Activated naive CD8-positive, alpha-beta T cell (primary cell): ENCODE measurements around the gene TNRC18.

Experiments
- H3K27ac Mint-ChIP-seq: one replicate; pipeline ENCODE4 v1.8.0; 2021; ENCODE audit warnings: mixed read lengths
- H3K27me3 Mint-ChIP-seq: one replicate; pipeline ENCODE4 v1.8.0; 2021; ENCODE audit warnings: mixed read lengths
- H3K36me3 Mint-ChIP-seq: one replicate; pipeline ENCODE4 v1.8.0; 2021; ENCODE audit warnings: mixed read lengths
- H3K4me1 Mint-ChIP-seq: one replicate; pipeline ENCODE4 v1.8.0; 2021; ENCODE audit warnings: low read depth, mixed read lengths
- H3K4me3 Mint-ChIP-seq: one replicate; pipeline ENCODE4 v1.8.0; 2021; ENCODE audit warnings: mild to moderate bottlenecking, mixed read lengths
- H3K9me3 Mint-ChIP-seq: one replicate; pipeline ENCODE4 v1.8.0; 2021; ENCODE audit warnings: low read depth, mixed read lengths

Gene TNRC18

DNA sequence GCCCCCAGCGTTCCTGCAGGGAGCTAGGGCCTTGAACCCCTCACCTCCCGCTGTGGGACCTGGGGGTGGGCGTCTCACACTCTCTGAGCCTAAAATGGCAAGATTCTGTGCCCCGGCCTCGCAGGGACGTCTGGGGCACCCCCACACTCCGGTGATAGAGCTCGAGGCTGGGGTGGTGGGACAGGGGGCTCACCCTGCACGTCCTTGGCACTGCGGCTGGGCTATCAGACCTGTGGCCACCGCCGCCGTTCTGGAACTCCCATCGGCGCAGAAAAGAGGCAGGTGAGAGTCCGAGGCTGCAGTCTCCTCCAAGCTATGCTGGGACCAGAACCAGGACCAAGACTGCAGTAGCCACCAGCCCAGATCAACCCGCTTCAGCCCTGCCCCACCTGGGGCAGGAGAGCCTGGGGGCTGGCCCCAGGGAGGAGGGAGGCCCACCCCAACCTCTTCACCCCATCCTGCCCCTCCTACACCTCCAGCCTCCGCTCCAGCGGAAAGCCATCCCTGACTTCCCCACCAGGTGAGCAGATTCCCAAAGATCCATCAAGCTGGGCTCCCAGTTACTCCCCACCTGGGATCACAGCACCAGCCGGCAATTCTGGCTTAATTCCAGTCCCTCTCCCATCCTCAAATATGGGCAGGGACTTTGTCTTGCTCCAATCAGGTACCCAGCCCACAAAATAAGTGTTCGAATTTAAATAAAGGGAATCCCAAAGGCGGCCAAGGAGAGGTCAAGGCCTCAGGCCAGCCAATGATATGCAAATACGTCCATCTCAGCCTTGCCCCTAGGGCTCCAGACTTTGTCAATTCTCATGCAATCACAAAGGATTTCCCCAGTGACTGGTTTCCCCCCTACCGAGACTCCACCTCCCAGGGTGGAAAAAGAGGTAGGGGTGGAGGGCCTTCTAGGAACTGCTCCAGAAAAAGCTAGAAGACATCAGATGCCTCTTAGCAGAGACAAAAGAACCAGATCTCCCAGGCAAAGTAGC is 16.4 kb downstream of the TNRC18 start:
- H3K27me3 Mint-ChIP-seq = peaks cover 2% of the 10 kb centered on the region
- H3K27ac Mint-ChIP-seq = no peak overlapping the region

DNA sequence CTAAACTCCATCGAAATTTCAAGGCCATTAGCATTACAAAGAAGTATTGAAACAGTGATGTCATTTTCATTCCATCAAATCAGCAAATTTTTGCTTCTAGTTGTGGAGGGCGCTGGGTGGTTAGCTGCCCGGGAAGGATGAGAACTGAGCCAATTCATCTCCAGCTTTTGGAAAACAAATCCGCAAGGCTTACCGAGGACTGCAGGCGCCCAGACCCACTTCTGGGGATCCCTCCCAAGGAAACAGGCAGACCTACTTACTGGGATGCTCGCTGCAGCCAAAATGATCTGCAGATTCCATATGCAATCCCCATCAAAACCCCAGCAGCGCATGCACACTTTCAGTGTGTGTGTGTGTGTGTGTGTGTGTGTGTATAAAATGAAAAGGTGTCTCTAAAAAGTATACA is 19.2 kb downstream of the TNRC18 start:
- no peak overlapping the region for H3K4me3 Mint-ChIP-seq
- no peaks in the 10 kb centered on the region for H3K9me3 Mint-ChIP-seq
- peaks cover 2% of the 10 kb centered on the region for H3K27me3 Mint-ChIP-seq
- H3K36me3 Mint-ChIP-seq = no peaks in the 10 kb centered on the region
- no peak overlapping the region for H3K27ac Mint-ChIP-seq
- no peaks in the 10 kb centered on the region for H3K4me1 Mint-ChIP-seq

More for the DNA sequence above, 16.4 kb downstream of the TNRC18 start:
- Mint-ChIP-seq H3K9me3 (no peaks in the 10 kb centered on the region), H3K4me3 (no peak overlapping the region), H3K36me3 (no peaks in the 10 kb centered on the region), H3K4me1 (no peaks in the 10 kb centered on the region)

DNA sequence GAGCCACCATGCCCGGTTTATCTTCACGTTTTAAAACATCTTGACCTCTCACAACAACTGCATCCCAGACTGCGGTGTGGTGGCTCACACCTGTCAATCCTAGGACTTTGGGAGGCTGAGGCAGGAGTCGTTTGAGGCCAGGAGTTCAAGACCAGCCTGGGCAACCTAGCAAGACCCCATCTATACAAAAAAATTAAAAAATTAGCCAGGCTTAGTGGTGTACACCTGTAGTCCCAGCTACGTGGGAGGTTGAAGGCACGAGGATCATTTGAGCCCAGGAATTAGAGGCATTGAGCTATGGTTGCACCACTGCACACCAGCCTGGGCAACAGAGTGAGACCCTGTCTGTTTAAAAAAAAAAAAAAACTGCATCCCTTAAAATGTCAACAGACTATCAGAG is 20.2 kb downstream of the TNRC18 start:
- H3K4me3 Mint-ChIP-seq = no peak overlapping the region
- no peaks in the 10 kb centered on the region for H3K4me1 Mint-ChIP-seq
- H3K27me3 Mint-ChIP-seq = peaks cover 2% of the 10 kb centered on the region
- H3K36me3 Mint-ChIP-seq = no peaks in the 10 kb centered on the region
- H3K9me3 Mint-ChIP-seq = no peaks in the 10 kb centered on the region
- H3K27ac Mint-ChIP-seq = no peak overlapping the region

DNA sequence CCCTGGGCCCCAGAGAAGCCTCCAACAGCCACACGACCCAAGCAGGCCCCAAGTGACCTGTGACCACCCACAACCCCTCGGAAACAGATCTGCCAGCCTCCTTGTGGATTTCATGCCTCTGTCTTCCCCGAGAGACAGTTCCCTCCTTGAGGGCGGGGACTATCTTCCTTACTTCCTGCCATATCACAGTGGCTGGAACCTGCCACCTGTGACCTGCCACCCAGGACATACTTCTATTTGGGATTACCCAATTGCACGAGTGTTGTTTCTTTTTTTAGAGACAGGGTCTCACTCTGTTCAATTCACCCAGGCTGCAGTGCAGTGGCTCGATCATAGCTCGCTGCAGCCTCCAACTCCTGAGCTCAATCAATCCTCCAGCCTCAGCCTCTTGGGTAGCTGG is 25.9 kb downstream of the TNRC18 start:
- Mint-ChIP-seq H3K4me3 (peak overlapping the region; percentile 82), H3K27me3 (no peaks in the 10 kb centered on the region), H3K36me3 (peaks cover 3% of the 10 kb centered on the region), H3K9me3 (no peaks in the 10 kb centered on the region), H3K4me1 (peaks cover 27% of the 10 kb centered on the region), H3K27ac (peak overlapping the region; percentile 92)

DNA sequence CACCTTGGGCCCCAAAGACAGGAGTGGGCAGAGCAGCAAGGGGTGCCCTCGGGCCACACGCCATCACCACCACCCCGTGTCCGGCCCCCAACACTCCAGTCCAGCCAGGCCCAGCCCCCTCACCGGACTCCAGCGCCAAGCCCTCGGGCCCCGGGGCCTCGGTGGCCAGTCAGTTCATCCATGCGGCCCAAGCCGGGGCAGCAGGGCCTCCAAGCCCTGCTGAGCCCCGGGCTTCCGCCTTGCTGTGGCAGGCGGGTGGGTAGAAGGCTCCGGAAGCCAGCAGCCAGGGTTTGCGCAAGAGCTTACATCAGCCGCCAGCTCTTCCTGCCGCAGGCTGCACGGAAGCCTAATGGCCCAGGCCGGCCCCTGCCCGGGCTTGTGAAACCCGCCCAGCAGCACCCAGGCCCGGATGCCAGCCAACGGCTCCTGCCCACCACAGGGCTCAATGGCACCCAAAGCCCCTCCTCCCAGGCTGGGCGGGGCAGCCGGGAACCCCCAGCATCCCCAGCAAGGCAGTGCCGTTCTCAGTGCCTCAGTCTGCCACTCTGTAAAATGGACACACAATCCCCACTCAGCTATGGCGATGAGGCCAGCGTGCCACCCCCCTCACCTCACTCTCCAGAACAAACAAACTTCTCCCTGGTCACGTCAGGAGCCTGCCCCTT is 26.5 kb downstream of the TNRC18 start:
- peaks cover 3% of the 10 kb centered on the region for H3K36me3 Mint-ChIP-seq
- peak overlapping the region; percentile 92 for H3K27ac Mint-ChIP-seq
- H3K27me3 Mint-ChIP-seq = no peaks in the 10 kb centered on the region
- H3K9me3 Mint-ChIP-seq = no peaks in the 10 kb centered on the region
- H3K4me1 Mint-ChIP-seq = peaks cover 27% of the 10 kb centered on the region
- H3K4me3 Mint-ChIP-seq = peak overlapping the region; percentile 82

DNA sequence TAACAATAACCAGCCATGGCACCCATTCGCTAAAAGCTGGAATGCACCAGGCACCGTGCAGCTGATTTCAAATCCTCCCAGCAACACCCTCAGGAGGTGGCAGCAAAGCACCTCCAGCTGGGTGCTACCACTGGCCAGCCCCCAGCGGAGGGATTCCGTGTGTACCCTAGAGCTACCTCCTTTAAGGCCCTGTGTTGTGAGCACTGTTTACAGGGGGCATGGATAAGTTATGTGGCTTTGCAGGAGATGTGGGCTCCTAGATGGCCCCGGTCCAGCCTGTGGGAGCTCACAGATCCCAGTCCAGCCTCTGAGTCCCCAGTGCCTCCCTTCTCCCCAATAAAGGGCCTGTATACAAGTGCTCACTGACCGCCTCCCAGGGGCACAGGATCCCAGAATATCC is 27.1 kb downstream of the TNRC18 start:
- H3K9me3 Mint-ChIP-seq = no peaks in the 10 kb centered on the region
- H3K27me3 Mint-ChIP-seq = no peaks in the 10 kb centered on the region
- peak overlapping the region; percentile 79 for H3K27ac Mint-ChIP-seq
- H3K4me3 Mint-ChIP-seq = peak overlapping the region; percentile 82
- peaks cover 27% of the 10 kb centered on the region for H3K4me1 Mint-ChIP-seq
- peaks cover 3% of the 10 kb centered on the region for H3K36me3 Mint-ChIP-seq

DNA sequence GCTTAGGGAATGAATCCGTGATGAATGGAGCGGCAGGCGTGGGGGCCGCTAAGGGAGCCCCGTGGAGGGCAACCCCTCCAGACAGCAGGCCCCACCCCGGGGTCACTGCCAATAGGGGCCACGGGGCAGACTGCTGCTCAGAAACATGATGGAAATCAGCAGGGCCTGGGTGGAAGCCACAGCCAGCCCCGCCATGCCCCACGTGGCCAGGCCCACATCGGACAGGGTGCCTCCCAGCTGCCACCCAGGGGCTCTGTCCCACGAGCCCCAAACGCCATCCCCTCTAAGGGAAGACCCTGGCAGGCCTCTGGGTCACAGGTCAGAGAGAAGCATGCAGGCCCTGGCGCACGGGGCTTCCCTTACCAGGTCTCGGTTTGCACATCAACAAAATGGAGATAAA is 28.4 kb downstream of the TNRC18 start:
- Mint-ChIP-seq H3K4me1 (peaks cover 27% of the 10 kb centered on the region), H3K36me3 (peaks cover 3% of the 10 kb centered on the region), H3K27me3 (no peaks in the 10 kb centered on the region), H3K9me3 (no peaks in the 10 kb centered on the region), H3K27ac (peak overlapping the region; percentile 22), H3K4me3 (peak overlapping the region; percentile 82)

DNA sequence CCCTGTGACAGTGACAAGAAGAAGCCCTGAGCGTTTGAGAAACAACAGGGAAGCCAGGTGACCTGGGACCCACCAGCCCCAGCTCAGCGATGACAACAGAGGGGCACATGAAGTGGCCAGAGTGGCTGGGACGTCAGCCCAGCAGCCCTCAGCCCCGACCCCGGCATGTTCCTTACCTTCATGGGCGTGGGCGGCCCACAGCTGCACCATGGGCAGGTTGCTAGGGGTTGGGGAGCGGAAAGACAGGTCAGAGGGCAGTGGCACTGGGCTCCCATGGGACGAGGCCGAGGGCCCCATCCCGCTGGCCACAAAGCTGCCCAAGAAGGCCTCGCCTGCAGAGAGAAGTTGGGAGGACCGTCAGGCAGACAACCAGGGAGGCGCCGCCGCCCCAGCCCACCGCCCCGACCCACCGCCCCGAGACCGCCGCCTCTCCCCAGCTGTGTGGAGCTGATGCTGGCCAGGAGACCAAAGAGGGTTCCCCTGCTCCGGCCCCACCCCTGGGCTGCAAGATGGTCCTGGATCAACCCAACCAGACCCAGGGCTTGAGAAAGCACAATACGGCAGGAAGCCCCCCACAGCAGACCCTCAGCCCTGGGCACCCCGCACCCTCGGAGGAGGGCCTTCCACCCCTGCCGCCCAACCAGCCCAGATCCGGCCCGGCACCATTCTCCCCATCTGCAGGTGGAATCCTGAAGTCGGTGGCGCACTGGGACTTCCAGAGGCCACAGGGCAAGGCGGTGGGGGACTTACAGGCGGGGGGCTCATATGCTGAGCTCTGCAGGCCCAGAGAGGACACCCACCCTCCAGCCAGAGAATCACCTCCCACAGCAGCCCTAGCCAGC is 29.1 kb downstream of the TNRC18 start:
- no peak overlapping the region for H3K27ac Mint-ChIP-seq
- H3K36me3 Mint-ChIP-seq = peaks cover 3% of the 10 kb centered on the region
- no peaks in the 10 kb centered on the region for H3K9me3 Mint-ChIP-seq
- H3K27me3 Mint-ChIP-seq = no peaks in the 10 kb centered on the region
- peak overlapping the region; percentile 63 for H3K4me3 Mint-ChIP-seq
- H3K4me1 Mint-ChIP-seq = peaks cover 27% of the 10 kb centered on the region

DNA sequence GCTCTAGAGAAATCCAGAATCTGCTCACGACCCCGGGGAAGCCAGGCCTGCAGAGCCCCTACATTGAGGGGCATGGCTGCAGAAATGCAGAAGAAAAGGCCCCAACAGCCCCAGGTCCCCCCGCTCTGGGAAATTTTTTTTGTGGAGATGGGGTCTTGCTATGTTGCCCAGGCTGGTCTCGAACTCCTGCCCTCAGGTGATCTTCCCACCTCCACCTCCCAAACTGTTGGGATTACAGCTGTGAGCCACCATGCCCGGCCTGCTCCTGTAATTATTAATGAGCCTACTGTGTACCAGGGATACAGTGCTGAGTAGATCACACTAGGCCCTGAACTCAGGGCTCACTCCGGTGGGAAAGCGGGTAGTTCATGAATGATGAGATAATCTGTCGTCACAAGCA is 29.9 kb downstream of the TNRC18 start:
- no peaks in the 10 kb centered on the region for H3K27me3 Mint-ChIP-seq
- no peaks in the 10 kb centered on the region for H3K9me3 Mint-ChIP-seq
- peaks cover 27% of the 10 kb centered on the region for H3K4me1 Mint-ChIP-seq
- H3K27ac Mint-ChIP-seq = no peak overlapping the region
- H3K4me3 Mint-ChIP-seq = peak overlapping the region; percentile 63
- peaks cover 3% of the 10 kb centered on the region for H3K36me3 Mint-ChIP-seq

DNA sequence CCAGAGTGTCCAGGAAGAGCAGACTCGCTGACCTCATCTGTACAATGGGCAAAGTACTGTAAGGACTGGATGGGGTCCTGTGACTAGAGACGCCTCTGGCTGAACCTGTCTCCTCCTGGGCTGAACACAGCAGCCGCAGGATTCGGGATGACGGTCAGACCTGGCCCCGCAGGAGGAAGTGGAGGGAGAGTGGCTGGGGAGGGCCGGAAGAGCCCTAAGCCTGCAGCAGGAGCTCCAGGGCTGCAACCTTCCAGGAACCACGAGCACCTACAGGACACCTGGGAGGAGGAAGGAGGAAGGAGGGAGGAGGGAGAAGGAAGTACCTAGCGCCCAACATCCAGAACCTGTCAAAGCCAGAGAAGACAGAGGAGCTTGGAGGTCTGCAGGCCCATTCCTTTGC is 30.3 kb downstream of the TNRC18 start:
- Mint-ChIP-seq H3K4me3 (peak overlapping the region; percentile 34), H3K27me3 (no peaks in the 10 kb centered on the region), H3K4me1 (peaks cover 27% of the 10 kb centered on the region), H3K9me3 (no peaks in the 10 kb centered on the region), H3K36me3 (peaks cover 3% of the 10 kb centered on the region), H3K27ac (no peak overlapping the region)

DNA sequence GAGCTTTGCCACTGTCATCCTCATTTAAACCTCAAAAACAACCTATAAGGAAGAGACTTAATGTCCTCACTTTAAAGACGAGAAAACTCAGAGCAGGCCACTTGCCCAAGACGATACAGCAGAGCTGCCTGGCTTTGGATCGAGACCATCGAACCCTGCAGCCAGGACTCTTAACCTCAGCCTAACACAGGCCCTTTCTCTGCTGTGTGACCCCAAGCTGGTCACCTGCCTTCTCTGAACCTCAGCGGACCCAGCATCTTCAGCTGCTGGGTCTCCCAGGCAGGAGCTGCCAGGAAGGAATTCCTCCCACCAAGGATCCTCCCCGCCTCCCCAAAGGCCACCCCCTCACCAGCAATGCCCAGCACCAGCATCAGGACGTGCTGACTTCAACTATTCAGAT is 32.7 kb downstream of the TNRC18 start:
- Mint-ChIP-seq H3K27ac (no peak overlapping the region), H3K27me3 (no peaks in the 10 kb centered on the region), H3K9me3 (no peaks in the 10 kb centered on the region), H3K4me3 (no peak overlapping the region), H3K36me3 (peaks cover 5% of the 10 kb centered on the region), H3K4me1 (peaks cover 20% of the 10 kb centered on the region)

DNA sequence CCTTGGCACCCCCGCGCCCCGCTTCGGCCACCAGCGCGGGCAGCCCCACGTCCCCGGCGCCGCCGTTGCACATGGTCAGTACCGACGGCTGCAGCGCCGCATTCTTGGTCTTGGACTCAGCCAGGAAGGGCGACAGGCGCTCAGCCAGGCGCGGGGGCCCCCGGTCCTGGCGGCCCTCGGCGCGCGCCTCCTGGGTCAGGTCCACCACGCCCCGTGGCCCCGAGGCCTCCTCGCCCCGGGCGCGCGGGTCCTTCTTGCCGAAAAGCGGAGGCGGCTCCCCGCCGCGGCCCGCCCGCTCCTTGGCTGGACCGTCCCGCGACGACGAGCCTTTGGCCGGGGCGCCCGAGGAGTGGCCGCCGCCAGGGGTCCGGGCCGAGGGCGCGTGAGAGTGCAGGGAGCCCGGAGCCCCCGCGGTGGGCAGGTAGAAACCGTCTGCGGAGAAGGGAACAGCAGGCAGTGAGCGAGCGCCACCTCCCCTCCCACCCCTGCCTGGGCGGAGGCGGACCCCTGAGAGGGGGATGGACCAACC is 34.7 kb downstream of the TNRC18 start:
- no peaks in the 10 kb centered on the region for H3K9me3 Mint-ChIP-seq
- no peaks in the 10 kb centered on the region for H3K27me3 Mint-ChIP-seq
- H3K4me3 Mint-ChIP-seq = no peak overlapping the region
- H3K36me3 Mint-ChIP-seq = peaks cover 5% of the 10 kb centered on the region
- peaks cover 20% of the 10 kb centered on the region for H3K4me1 Mint-ChIP-seq
- H3K27ac Mint-ChIP-seq = no peak overlapping the region

DNA sequence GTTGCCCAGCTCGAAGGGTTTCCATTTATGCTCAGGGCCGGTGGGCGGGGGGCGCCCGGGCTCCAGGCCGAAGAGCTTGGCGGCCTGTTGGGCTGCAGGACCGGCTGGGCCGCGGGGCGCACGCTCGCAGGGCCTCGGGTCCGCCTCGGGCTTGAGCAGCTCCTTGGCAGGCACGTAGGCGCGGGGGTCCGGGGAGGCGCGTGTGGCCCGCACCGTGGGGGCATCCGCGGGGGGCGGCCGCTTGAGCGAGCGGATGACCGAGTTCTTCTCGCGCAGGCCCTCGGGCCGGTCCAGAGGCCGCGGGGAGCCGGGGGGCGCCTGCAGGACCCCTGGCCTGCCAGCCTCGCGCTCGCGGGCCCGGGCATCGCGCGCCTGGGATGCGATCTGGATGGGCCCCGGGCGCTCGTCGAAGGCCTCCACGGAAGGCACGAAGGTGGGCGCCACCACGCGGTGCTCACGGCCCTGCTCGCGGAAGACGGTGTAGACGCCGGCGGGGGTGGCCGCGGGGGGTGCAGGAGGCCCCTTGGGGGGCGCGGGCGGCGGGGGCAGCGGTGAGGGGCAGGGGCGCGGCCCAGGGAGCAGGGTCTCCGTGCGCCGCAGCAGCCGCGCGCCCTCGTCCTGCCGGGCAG is 35.2 kb downstream of the TNRC18 start:
- Mint-ChIP-seq H3K27me3 (no peaks in the 10 kb centered on the region), H3K9me3 (no peaks in the 10 kb centered on the region), H3K36me3 (peaks cover 5% of the 10 kb centered on the region), H3K4me3 (no peak overlapping the region), H3K27ac (no peak overlapping the region), H3K4me1 (peaks cover 18% of the 10 kb centered on the region)

DNA sequence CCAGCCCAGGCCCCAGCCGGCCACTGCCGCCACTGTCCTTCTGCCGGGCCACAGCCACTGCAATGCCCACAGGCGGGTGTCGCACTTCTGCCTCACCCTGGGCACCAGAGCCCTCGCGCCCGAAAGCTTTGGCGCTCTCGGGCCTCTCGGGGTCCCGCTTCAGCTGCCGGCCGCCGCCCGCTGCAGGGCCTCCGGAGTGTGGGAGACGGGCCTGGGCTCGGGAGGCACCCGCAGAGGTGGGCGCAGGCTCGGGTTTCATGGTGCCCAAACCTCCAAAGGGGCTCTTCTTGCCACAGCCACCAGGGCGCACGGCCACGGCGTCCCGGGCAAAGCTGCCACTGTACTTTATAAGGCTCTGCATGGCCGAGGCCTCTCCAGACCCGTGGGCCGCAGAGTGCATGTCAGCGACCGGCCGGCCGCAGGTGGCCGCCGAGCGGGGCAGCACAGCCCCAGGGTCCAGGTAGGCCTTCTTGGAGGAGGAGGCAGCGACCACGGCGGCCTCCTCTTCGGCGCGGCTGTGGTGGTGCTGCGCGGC is 35.9 kb downstream of the TNRC18 start:
- H3K36me3 Mint-ChIP-seq = peaks cover 2% of the 10 kb centered on the region

More for the DNA sequence above, 35.9 kb downstream of the TNRC18 start:
- no peaks in the 10 kb centered on the region for H3K9me3 Mint-ChIP-seq
- no peak overlapping the region for H3K4me3 Mint-ChIP-seq
- H3K4me1 Mint-ChIP-seq = peaks cover 20% of the 10 kb centered on the region
- no peaks in the 10 kb centered on the region for H3K27me3 Mint-ChIP-seq
- H3K27ac Mint-ChIP-seq = no peak overlapping the region
